HepG2 (cell line): ENCODE measurements around the gene ADCY10. TPM values are rescaled to one million over a fixed set of nuclear protein-coding genes. Genes with fewer than 3 reads are reported as not detected.

Source experiments
- ATAC-seq: fragments of 200-7000 bp; cut with Tn5 transposase; 3 replicates; pipeline ENCODE4 v1.9.1; 2020; ENCODE audit warnings: mild to moderate bottlenecking, moderate library complexity
- BruUV-seq: library from RNA; stranded (reverse); fragments of 400-500 nt; replicated peaks from 2 replicates; lab custom pipeline; 2021; lab: Mats Ljungman, UMichigan
- CTCF ChIA-PET: fragments of 300-600 bp; formaldehyde crosslinking; extraction: SDS; loops from one replicate; lab custom pipeline; 2021; ENCODE audit warnings: low total read pairs, inconsistent platforms, low intra/inter-chr PET ratio; lab: Yijun Ruan, JAX
- POLR2A ChIA-PET: fragments of 350-600 bp; sonication (Branson Sonifier 250); formaldehyde crosslinking; loops from one replicate; lab custom pipeline; 2020; ENCODE audit warnings: antibody characterized with exemption, inconsistent platforms; lab: Yijun Ruan, JAX
- DNase-seq: peaks from one replicate; pipeline ENCODE4 v3.0.0-alpha.2; 2015; ENCODE audit warnings: low spot score
- FAIRE-seq: peaks from 3 replicates; lab custom pipeline; 2011; peaks lifted over from hg19 to GRCh38; lab: Jason Lieb, UNC
- H2AFZ ChIP-seq: one replicate; pipeline ENCODE4 v1.6.1; 2011; ENCODE audit warnings: low read length, inconsistent platforms
- H3K27ac ChIP-seq: fragments of 300-600 bp; 3 replicates; pipeline ENCODE4 v1.8.0; 2011; ENCODE audit warnings: mixed run types, mild to moderate bottlenecking, mixed read lengths, low read length, inconsistent platforms; ENCODE audit not compliant: insufficient read depth; ENCODE audit errors: extremely low read length
- H3K27me3 ChIP-seq, 2 experiments: fragments of 200-600 bp in 1 of 2; 2 replicates in 1 of 2; 3 replicates in 1 of 2; pipeline versions ENCODE4 v1.6.0 to v1.8.0; 2011; ENCODE audit warnings: low read length in 2 of 2, mild to moderate bottlenecking in 2 of 2, moderate library complexity in 2 of 2, inconsistent platforms in 1 of 2; ENCODE audit not compliant: insufficient read depth in 2 of 2, control insufficient read depth in 1 of 2
- H3K36me3 ChIP-seq, 2 experiments: fragments of 200-600 bp in 1 of 2; replicated peaks in 1 of 2; 2 replicates in 1 of 2; 3 replicates in 1 of 2; pipeline versions ENCODE4 v1.5.1 to v1.8.0; 2011; ENCODE audit warnings: low read length in 2 of 2, inconsistent platforms in 1 of 2; ENCODE audit not compliant: insufficient read depth in 2 of 2, control insufficient read depth in 1 of 2
- H3K4me1 ChIP-seq: 2 replicates; pipeline ENCODE4 v1.5.1; 2012; ENCODE audit warnings: low read length, inconsistent platforms; ENCODE audit not compliant: insufficient read depth
- H3K4me2 ChIP-seq: 2 replicates; pipeline ENCODE4 v1.6.0; 2011; ENCODE audit warnings: low read depth, low read length, inconsistent platforms
- H3K4me3 ChIP-seq, 3 experiments: fragments of 200-600 bp in 1 of 3; sonication (generic), shearing (Covaris generic) in 1 of 3; replicated peaks in 1 of 3; 2 replicates each; pipeline ENCODE4 v1.5.1; 2011 to 2016; ENCODE audit warnings: low read length in 3 of 3, inconsistent platforms in 2 of 3, low read depth in 2 of 3, mild to moderate bottlenecking in 2 of 3, control low read depth in 1 of 3, mixed read lengths in 1 of 3; ENCODE audit not compliant: insufficient read depth in 1 of 3
- H3K79me2 ChIP-seq: one replicate; pipeline ENCODE4 v1.6.1; 2011; ENCODE audit warnings: low read length, inconsistent platforms; ENCODE audit not compliant: insufficient read depth
- H3K9ac ChIP-seq: 2 replicates; pipeline ENCODE4 v1.6.0; 2011; ENCODE audit warnings: mild to moderate bottlenecking, low read depth, low read length, inconsistent platforms; ENCODE audit not compliant: insufficient read depth
- H3K9me3 ChIP-seq: 2 replicates; pipeline ENCODE4 v1.5.1; 2012; ENCODE audit warnings: mild to moderate bottlenecking, low read length
- H4K20me1 ChIP-seq: 2 replicates; pipeline ENCODE4 v1.6.0; 2011; ENCODE audit warnings: inconsistent platforms, mild to moderate bottlenecking, low read length, moderate library complexity; ENCODE audit not compliant: insufficient read depth
- ETV5 ChIP-seq: IDR thresholded peaks from 2 replicates; pipeline ENCODE4 v1.6.1; 2018; ENCODE audit warnings: missing biosample characterization, missing genetic modification reagents, inconsistent platforms, borderline replicate concordance
- KLF16 ChIP-seq, 2 experiments: sonication (generic) in 1 of 2; formaldehyde crosslinking in 1 of 2; IDR thresholded peaks; 2 replicates each; pipeline versions ENCODE4 v1.6.1 to v1.8.0; 2016 to 2023; ENCODE audit warnings: missing genetic modification reagents in 2 of 2, missing compliant biosample characterization in 1 of 2
- MAF1 ChIP-seq: sonication (generic); formaldehyde crosslinking; IDR thresholded peaks from 2 replicates; pipeline ENCODE4 v1.5.0; 2020; ENCODE audit warnings: missing genetic modification reagents, borderline replicate concordance
- SMYD3 ChIP-seq: sonication (generic); formaldehyde crosslinking; IDR thresholded peaks from 2 replicates; pipeline ENCODE4 v1.8.1; 2023; ENCODE audit warnings: mild to moderate bottlenecking, missing genetic modification reagents
- ZC3H13 ChIP-seq: sonication (generic); formaldehyde crosslinking; IDR thresholded peaks from 2 replicates; pipeline ENCODE4 v1.8.1; 2023; ENCODE audit warnings: mild to moderate bottlenecking, missing genetic modification reagents, moderate library complexity
- ZNF256 ChIP-seq: sonication (generic); formaldehyde crosslinking; conservative IDR thresholded peaks from 2 replicates; pipeline ENCODE4 v1.4.0; 2020; ENCODE audit warnings: missing genetic modification reagents
- WGBS: methylation state at CpG from one replicate; pipeline ENCODE4 v1.1.6; 2017; ENCODE audit warnings: low lambda C conversion rate; 5-methylcytosine and 5-hydroxymethylcytosine counted together
- in situ Hi-C: cut with HindIII; loops from 2 replicates; pipeline ENCODE4 v1.10.0; 2017; ENCODE audit warnings: low pct_unique_long_range_greater_than_20kb; ENCODE audit not compliant: extremely low pct_ligation_motif_present
- intact Hi-C: fragments of 100-400 bp; cut with micrococcal nuclease; formaldehyde crosslinking; loops from one replicate; pipeline ENCODE4 v1.10.0; 2022; ENCODE audit not compliant: unreplicated experiment
- polyA plus RNA-seq, 8 experiments: library from polyadenylated mRNA; depleted of rRNA in 3 of 8; stranded (reverse) in 7 of 8; unstranded in 1 of 8; fragments of >200 nt; fragmentation: Illumina TruSeq in 4 of 8; extraction: Trizol in 4 of 8; gene quantifications; 2 replicates each; pipeline versions ENCODE4 v1.2.1 to v1.2.3, GENCODE V29; 2011 to 2016; ENCODE audit warnings: low read depth in 4 of 8, missing spikeins in 1 of 8, mixed read lengths in 1 of 8; ENCODE audit not compliant: insufficient read depth in 1 of 8
- total RNA-seq, 5 experiments: library from RNA; depleted of rRNA; stranded (reverse); fragments of >200 nt; fragmentation: Illumina TruSeq; extraction: Trizol; gene quantifications; 2 replicates each; pipeline ENCODE4 v1.2.3, GENCODE V29; 2016; ENCODE audit warnings: low read depth in 1 of 5
- TF ChIP-seq, protein P1 (sequence below): sonication (generic); formaldehyde crosslinking; IDR thresholded peaks from 2 replicates; pipeline ENCODE4 v1.4.0; 2020; ENCODE audit warnings: missing genetic modification reagents, low read depth, mild to moderate bottlenecking, borderline replicate concordance
- TF ChIP-seq, protein P2 (sequence below): sonication (generic); IDR thresholded peaks from 2 replicates; pipeline ENCODE4 v1.6.1; 2016; ENCODE audit warnings: low read depth, borderline replicate concordance
- TF ChIP-seq, protein P3 (sequence below), 2 experiments: sonication (generic) in 1 of 2; formaldehyde crosslinking in 1 of 2; IDR thresholded peaks; 2 replicates each; pipeline versions ENCODE4 v1.4.0 to v1.6.1; 2016 to 2020; ENCODE audit warnings: borderline replicate concordance in 1 of 2, low read depth in 1 of 2, mild to moderate bottlenecking in 1 of 2, missing genetic modification reagents in 1 of 2

The ADCY10 gene
- total and polyA plus RNA-seq, 2 of the 13 experiments (the other 11 are each of a cell fraction or from before 2014, with no cell fraction given), result 0.02 to 0.03 TPM

DNA sequence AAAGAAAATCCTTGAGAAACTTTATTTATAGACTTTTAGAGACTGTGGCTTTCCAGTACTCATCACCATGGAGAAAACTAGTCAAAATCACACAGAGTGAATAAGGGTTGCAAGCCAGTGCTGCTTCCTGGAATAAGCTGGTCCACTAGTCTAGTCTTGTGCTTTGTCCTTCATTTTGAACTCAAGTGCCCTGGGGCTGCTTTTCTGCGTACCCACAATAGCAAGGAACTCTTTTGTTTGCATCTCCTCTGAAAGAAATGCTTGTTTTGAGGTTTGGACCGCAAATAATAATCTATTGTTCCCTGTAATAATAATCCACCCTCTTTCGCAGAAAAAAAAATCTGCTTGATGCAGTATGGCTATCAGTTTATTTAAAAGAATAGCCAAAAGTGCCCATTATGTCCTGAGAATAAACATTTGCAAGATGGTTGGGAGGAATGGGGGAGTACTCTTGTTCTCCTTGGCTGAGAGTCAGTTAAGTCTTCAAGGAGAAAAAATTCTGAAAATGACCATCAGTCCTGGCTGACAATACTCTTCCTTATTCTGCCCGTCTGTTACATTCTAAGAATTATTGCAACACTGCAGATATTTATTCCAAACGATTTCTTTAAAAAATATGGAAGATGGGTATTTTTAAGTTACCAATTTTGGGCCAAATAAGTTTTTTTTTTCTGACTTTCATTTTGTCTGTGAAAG, 150.3 kb downstream of the ADCY10 start:
- no peaks in the 10 kb centered on the region for H3K27me3 ChIP-seq
- 90% methylated on average over 5 of the region's 5 CpGs for WGBS
- in situ Hi-C loops (no loop called here), intact Hi-C loops (no loop called here)
- peaks cover 2% of the 10 kb centered on the region for H4K20me1 ChIP-seq
- no peak overlapping the region for H3K4me2 ChIP-seq
- H3K27ac ChIP-seq, result no peak overlapping the region
- FAIRE-seq, result no peak
- no peak for TF ChIP-seq MAF1
- TF ChIP-seq ZC3H13 (CRISPR knock-in tag), result no peak
- no peak for TF ChIP-seq ZNF256 (CRISPR knock-in tag)
- no peak for TF ChIP-seq SMYD3 (CRISPR knock-in tag)
- no peak for TF ChIP-seq ETV5
- TF ChIP-seq, protein P1, sequence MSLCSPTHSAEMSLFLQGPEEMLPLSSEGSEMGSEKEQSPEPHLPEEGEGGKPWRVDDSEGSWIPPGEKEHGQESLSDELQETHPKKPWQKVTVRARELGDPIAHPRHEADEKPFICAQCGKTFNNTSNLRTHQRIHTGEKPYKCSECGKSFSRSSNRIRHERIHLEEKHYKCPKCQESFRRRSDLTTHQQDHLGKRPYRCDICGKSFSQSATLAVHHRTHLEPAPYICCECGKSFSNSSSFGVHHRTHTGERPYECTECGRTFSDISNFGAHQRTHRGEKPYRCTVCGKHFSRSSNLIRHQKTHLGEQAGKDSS, result no peak
- TF ChIP-seq, protein P2, sequence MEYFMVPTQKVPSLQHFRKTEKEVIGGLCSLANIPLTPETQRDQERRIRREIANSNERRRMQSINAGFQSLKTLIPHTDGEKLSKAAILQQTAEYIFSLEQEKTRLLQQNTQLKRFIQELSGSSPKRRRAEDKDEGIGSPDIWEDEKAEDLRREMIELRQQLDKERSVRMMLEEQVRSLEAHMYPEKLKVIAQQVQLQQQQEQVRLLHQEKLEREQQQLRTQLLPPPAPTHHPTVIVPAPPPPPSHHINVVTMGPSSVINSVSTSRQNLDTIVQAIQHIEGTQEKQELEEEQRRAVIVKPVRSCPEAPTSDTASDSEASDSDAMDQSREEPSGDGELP, result no peak
- no peak for TF ChIP-seq KLF16 (CRISPR knock-in tag; IDR thresholded peaks at IDR 0.05)
- TF ChIP-seq, protein P3, sequence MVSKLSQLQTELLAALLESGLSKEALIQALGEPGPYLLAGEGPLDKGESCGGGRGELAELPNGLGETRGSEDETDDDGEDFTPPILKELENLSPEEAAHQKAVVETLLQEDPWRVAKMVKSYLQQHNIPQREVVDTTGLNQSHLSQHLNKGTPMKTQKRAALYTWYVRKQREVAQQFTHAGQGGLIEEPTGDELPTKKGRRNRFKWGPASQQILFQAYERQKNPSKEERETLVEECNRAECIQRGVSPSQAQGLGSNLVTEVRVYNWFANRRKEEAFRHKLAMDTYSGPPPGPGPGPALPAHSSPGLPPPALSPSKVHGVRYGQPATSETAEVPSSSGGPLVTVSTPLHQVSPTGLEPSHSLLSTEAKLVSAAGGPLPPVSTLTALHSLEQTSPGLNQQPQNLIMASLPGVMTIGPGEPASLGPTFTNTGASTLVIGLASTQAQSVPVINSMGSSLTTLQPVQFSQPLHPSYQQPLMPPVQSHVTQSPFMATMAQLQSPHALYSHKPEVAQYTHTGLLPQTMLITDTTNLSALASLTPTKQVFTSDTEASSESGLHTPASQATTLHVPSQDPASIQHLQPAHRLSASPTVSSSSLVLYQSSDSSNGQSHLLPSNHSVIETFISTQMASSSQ (IDR thresholded peaks at IDR 0.05; ENCODE audit: low read depth), result no peak
- TF ChIP-seq, protein P3 (CRISPR knock-in tag; IDR thresholded peaks at IDR 0.05; ENCODE audit: borderline replicate concordance), result no peak
- DNase-seq, result no peak
- H3K79me2 ChIP-seq, result peaks cover 11% of the 10 kb centered on the region
- ATAC-seq, result no peak
- peaks cover 21% of the 10 kb centered on the region for H3K4me1 ChIP-seq
- ChIA-PET CTCF (no interaction called here), POLR2A (no interaction called here)
- H3K9me3 ChIP-seq, result no peaks in the 10 kb centered on the region
- H3K4me3 ChIP-seq, result no peak overlapping the region
- peaks cover 0 to 16% of the 10 kb centered on the region in 2 experiments; a peak in 2 of 5 replicates for H3K36me3 ChIP-seq
- BruUV-seq, result no TSS peak
- no peak overlapping the region for H3K9ac ChIP-seq
- H2AFZ ChIP-seq, result no peak overlapping the region
